Suppressor macrophage treated with lipopolysaccharide for 1 hour (primary cell): ENCODE results near the gene CASP9.

ENCODE experiments used
- DNase-seq, 3 donors: peaks; one replicate each; pipeline ENCODE4 v3.0.0-alpha.2; 2020 to 2022

Gene CASP9

GRCh38 chr1:15444468-15445389 is 79.3 kb downstream of the CASP9 start:
- no peak for DNase-seq

GRCh38 chr1:15443281-15443680 is 80.7 kb downstream of the CASP9 start:
- no peak for DNase-seq

GRCh38 chr1:15442759-15443158 is 81.3 kb downstream of the CASP9 start:
- no peak for DNase-seq

- no peak for DNase-seq
These were observed 81.9 kb downstream of the CASP9 start for GRCh38 chr1:15442119-15442518.
